ENCODE measurements around the gene PAXIP1. TPM values are rescaled to one million over a fixed set of nuclear protein-coding genes. Genes with fewer than 3 reads are reported as not detected.

The PAXIP1 gene
- total and polyA plus RNA-seq, 7 donors: 4.2 to 13.6 (median 9.2) TPM

GRCh38 chr7:154916856-154917807 lies 85.8 kb downstream of the PAXIP1 start:
- no peaks in the 10 kb centered on the region for H3K36me3 ChIP-seq
- peaks cover 6 to 29% (median 16%) of the 10 kb centered on the region in 3 donors for H3K27me3 ChIP-seq
- H3K9me3 ChIP-seq: no peaks in the 10 kb centered on the region
- TF ChIP-seq POLR2AphosphoS5 (IDR thresholded peaks at IDR 0.05) (no peak), EP300 (IDR thresholded peaks at IDR 0.05) (no peak), POLR2A (IDR thresholded peaks at IDR 0.05) (no peak)
- TF ChIP-seq, protein P1, sequence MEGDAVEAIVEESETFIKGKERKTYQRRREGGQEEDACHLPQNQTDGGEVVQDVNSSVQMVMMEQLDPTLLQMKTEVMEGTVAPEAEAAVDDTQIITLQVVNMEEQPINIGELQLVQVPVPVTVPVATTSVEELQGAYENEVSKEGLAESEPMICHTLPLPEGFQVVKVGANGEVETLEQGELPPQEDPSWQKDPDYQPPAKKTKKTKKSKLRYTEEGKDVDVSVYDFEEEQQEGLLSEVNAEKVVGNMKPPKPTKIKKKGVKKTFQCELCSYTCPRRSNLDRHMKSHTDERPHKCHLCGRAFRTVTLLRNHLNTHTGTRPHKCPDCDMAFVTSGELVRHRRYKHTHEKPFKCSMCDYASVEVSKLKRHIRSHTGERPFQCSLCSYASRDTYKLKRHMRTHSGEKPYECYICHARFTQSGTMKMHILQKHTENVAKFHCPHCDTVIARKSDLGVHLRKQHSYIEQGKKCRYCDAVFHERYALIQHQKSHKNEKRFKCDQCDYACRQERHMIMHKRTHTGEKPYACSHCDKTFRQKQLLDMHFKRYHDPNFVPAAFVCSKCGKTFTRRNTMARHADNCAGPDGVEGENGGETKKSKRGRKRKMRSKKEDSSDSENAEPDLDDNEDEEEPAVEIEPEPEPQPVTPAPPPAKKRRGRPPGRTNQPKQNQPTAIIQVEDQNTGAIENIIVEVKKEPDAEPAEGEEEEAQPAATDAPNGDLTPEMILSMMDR (IDR thresholded peaks at IDR 0.05): no peak
- peaks cover 0 to 11% (median 9%) of the 10 kb centered on the region in 4 donors for H3K4me1 ChIP-seq
- DNase-seq: no peak
- no peak overlapping the region for H3K27ac ChIP-seq
- WGBS, 2 donors: 86 to 89% methylated on average over 13 of the region's 13 CpGs
- no peak overlapping the region for H3K4me3 ChIP-seq
- intact Hi-C loops (cut with DNase I): no loop called here

- TF ChIP-seq POLR2A (IDR thresholded peaks at IDR 0.05) (no peak), EP300 (IDR thresholded peaks at IDR 0.05) (no peak), POLR2AphosphoS5 (IDR thresholded peaks at IDR 0.05) (no peak)
- TF ChIP-seq, protein P1 (IDR thresholded peaks at IDR 0.05): no peak
- intact Hi-C loops (cut with DNase I): no loop called here
- no peak for DNase-seq
- WGBS, 2 donors: 86% methylated on average over 14 of the region's 14 CpGs
- H3K4me1 ChIP-seq: peaks cover 0 to 11% (median 9%) of the 10 kb centered on the region in 4 donors
- peaks cover 6 to 29% (median 16%) of the 10 kb centered on the region in 3 donors for H3K27me3 ChIP-seq
- H3K36me3 ChIP-seq: no peaks in the 10 kb centered on the region
- no peak overlapping the region for H3K4me3 ChIP-seq
- no peaks in the 10 kb centered on the region for H3K9me3 ChIP-seq
- no peak overlapping the region for H3K27ac ChIP-seq
These were observed 86.5 kb downstream of the PAXIP1 start for GRCh38 chr7:154916381-154916780.

DNA sequence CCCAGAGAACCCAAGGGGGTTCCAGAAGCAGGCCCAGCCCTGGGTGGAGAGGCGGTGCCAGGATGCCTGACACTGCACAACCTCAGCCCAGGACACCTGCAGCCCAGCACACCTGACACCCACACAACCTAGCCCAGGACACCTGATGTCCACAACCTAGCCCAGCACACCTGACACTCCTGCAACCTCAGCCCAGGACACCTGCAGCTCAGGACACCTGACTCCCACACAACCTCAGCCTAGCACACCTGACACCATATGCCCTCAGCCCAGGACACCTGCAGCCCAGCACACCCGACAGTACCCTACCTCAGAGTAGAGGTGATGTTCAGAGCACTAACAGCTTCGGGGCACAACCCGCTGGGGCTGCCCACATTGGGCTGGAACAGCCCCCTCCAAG lies 87.3 kb downstream of the PAXIP1 start:
- Histone ChIP-seq H3K9me3 (no peaks in the 10 kb centered on the region), H3K27me3 (peaks cover 6 to 29% (median 16%) of the 10 kb centered on the region in 3 donors), H3K36me3 (no peaks in the 10 kb centered on the region), H3K4me3 (no peak overlapping the region), H3K4me1 (peaks cover 0 to 11% (median 9%) of the 10 kb centered on the region in 4 donors), H3K27ac (no peak overlapping the region)
- WGBS, 2 donors: 91 to 94% methylated on average over 4 of the region's 4 CpGs
- no peak for TF ChIP-seq EP300 (IDR thresholded peaks at IDR 0.05)
- no peak for TF ChIP-seq POLR2A (IDR thresholded peaks at IDR 0.05)
- TF ChIP-seq, protein P1 (IDR thresholded peaks at IDR 0.05): no peak
- TF ChIP-seq POLR2AphosphoS5 (IDR thresholded peaks at IDR 0.05): no peak
- no peak for DNase-seq
- intact Hi-C loops (cut with DNase I): no loop called here

GRCh38 chr7:154914996-154915380 lies 87.9 kb downstream of the PAXIP1 start:
- intact Hi-C loops (cut with DNase I): no loop called here
- Histone ChIP-seq H3K4me1 (peaks cover 0 to 11% (median 9%) of the 10 kb centered on the region in 4 donors), H3K4me3 (no peak overlapping the region), H3K9me3 (no peaks in the 10 kb centered on the region), H3K27ac (no peak overlapping the region), H3K27me3 (peaks cover 6 to 32% (median 16%) of the 10 kb centered on the region in 3 donors), H3K36me3 (no peaks in the 10 kb centered on the region)
- 78 to 79% methylated on average over 18 of the region's 18 CpGs for WGBS, 2 donors
- DNase-seq: no peak
- TF ChIP-seq, protein P1 (IDR thresholded peaks at IDR 0.05): no peak
- TF ChIP-seq POLR2A (IDR thresholded peaks at IDR 0.05) (no peak), POLR2AphosphoS5 (IDR thresholded peaks at IDR 0.05) (no peak), EP300 (IDR thresholded peaks at IDR 0.05) (no peak)

Measured in sigmoid colon (tissue), 7 donors.